GM18519 (cell line): ENCODE measurements around the gene TEX101.

ENCODE experiments used
- ATAC-seq: cut with Tn5 transposase; IDR thresholded peaks from one replicate; pipeline ENCODE4 v1.9.1; 2021; ENCODE audit warnings: mild to moderate bottlenecking, moderate library complexity; ENCODE audit not compliant: unreplicated experiment, low FRiP score

The TEX101 gene

DNA sequence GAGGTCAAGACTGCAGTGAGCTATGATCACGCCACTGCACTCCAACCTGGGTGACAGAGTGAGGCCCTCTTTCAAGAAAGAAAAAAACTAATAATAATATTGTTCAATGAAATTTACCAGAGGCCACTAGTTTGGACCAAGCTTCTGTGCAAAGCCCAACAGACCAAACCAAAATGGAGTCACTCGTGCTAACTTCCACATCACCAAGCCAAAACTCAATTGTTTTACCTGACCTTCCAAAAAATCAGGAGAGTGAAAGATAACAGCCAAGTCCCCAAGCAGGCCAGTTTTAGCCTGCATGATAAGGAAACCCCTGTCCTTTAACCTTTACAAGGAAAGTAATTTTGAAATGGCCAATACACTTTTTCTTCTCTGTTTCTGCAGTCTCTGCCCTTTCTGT, 30.7 kb downstream of the TEX101 start:
- no peak for ATAC-seq

DNA sequence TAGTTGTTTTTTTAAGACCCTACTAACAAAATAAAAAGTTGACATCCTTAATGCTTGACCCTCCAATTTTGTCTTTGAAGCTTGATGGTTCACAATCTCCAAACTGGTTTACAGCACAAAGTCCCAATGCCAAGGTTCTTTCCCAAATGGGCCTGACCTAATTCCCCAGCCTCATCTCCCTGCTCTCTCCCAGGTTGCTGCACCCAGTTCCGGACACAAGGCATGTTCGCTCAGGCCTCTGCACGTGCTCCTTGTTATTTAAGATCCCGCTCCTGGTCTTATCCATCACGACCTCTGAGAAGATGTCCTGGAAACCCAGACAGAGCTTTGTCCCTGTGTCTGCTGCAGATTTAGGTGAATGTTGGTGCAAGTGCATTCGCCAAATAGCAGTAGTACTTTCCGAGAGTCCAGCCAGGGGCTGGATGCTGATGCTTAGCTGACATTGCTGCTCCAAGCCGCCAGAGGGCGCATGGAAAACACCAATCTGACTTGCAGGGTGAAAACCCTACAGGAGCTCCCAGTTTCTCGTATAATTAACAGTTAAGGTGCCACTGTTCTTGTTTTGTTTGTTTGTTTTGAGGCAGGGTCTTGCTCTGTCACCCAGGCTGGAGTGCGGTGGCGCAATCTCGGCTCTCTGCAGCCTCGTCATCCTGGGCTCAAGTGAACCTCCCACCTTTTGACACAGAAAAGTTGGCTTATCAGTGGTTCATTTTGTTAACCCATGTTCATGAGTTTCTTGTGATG, 32.2 kb downstream of the TEX101 start:
- no peak for ATAC-seq

DNA sequence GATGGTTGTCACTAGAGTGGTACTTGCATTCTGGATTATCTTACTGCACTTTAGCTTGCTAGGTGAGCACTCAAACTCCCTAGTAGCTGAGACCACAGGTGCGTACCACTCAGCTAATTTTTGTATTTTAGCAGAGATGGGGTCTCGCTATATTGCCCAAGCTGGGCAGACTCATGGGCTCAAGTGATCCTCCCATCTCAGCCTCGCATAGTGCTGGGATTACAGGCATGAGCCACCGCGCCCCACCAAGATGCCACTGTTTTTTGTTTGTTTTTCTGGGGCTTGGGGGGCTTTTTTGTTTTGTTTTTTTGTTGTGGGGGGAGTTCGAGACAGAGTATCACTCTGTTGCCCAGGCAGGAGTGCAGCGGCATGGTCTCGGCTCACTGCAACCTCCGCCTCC, 33.0 kb downstream of the TEX101 start:
- no peak for ATAC-seq

DNA sequence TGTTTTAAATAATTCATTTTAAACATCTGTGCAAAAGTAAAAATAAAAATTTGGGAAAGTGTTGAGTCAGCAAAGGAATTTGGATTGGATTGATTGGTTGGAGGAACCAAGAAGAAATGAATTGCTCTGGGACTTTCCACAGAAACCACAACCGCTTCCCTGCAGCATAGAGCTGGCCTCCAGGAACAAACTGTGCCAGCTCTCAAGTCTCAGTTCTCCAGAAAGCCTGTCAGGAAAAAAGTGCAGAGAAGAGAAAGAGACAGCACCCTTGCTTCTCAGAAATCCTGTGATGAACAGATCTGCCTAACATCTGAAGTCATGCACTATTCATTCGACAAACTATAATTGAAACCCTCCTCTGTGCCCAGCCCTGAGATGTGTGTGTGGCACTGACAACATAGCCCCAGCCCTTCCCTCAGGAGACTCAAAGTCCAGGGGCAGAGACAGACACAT, 35.9 kb downstream of the TEX101 start:
- no peak for ATAC-seq

DNA sequence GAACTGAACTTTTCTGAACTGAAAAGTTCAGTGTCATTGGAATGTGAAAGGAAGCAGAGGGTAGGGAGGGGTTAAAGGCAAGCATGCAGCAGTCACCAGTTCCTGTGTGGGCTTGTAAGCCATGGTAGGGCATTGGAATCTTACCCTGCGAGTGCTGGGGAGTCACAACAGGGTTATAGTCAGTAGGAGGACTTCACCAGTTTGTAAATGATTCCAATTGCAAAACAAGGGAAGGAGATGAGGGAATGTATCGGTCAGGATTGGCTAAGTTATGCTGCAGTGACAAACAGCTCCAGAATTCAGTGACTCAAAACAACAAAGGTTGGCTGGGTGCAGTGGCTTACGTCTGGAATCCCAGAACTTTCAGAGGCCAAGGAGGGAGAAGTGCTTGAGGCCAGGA, 37.9 kb downstream of the TEX101 start:
- ATAC-seq = no peak

DNA sequence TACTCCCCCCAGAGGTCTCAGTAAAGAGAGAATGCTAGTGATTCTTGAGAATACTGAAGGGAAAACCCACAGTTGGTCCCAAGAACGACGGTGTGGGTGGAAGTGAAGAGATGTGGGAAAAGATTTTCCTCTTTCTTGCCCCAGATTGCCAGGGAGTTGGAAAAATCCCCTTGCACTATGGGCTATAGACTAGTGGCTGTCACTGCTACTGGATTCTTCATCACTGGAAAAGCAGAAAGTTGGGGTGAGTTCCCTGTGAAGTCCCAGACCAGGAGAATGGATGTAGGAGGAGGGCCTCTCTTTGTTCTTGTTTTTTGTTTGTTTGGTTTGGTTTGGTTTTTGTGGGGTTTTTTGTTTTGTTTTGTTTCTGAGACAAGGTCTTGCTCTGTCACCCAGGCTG, 39.3 kb downstream of the TEX101 start:
- ATAC-seq = no peak

DNA sequence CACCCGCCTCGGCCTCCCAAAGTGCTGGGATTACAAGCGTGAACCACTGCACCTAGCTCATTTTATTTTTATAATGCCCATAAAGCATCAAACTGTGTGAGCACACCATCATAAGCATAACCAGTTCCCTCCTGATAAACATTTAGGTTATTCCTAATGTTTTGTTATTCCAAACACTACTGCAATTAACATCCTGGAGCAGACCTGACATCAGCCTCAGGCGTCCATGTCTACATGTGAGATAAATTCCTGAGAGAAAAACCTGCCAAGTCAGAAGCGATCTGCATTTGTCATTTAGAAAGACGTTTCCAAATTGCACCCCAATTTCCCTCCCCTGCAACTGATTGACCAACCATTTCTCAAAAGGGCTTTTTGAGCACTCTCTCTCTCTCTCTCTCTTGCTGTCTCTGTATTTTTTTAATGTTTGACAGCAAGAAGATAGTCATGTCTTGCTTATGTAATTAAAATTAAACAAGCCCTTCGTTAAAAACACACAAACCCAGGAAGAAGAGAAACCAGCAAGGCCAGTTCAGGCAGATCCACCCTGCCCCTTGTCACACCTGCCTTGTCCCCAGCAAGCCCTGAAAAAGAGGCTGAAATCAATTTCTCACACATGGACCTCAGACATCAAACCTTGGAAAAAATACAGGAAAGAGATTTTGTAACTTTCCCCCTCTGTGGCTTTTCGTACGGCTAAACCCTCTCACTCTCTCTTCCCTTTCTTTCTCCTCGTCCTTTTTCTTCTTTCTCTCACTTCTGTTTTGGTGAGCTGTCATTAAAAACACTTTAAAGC, 40.8 kb downstream of the TEX101 start:
- ATAC-seq = no peak

DNA sequence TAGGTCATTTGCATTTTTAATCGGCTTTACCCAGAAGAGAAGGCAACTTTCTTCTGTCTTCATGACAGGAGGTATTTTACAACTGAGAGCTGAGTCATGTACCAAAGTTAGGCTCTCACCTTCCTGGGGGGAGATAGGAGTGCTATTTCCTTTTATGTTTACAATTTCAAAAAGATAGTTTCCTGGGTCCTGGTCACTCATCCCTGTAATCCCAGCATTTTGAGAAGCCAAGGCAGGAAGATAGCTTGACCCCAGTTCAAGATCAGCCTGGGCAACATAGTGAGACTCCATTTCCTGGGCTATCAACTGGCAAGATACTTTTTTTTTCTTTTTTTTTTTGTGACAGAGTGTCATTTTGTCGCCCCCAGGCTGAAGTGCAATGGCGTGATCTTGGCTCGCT, 43.1 kb downstream of the TEX101 start:
- no peak for ATAC-seq

DNA sequence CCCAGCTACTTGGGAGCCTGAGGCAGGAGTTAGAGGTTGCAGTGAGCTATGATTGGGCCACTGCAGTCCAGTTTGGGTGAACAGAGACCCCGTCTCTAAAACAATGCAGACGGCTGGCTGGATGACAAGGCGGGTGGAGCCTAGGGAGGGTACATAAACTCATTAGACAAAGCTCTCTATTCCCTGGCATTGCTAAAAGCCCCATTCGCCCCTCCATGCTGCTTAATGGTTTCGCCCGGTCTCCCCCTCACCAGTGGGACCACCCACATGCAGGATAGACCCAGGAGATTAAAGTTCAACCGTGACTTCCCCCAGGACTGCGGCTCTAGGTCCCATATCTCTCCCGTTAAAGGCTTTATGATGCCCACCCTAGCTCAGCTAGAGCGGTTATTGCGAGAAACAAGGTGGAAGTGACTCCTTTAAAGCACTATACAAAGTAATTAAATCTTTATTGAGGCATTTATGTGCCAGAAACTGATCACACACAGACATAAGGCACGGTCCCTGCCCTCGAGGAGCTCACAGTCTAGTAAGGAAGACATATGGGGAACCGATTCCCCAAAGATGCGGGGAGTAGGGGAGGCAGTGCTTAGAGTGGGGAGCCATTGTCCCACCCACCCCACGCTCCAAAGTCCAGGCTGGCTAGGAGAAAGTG, 45.8 kb downstream of the TEX101 start:
- no peak for ATAC-seq

DNA sequence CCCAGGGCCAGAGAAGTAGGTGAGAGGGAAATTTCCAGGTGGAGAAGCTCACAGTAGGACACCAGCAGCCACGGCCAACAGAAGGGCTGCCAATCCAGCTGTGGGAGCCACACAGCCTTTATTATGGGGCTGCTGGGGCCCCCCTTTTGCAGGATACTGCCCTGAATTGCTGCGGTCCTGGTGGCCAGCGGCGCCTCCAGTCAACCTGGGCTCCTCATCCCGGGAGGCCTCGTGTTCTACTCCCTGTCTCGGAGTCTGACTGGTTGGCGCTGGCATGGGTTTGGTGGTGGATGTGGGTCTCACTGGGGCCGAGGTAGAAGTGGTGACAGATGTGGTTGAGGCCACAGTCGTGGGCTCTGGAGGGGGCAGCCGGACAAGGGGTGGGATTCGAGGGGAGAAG, 46.6 kb downstream of the TEX101 start:
- no peak for ATAC-seq

DNA sequence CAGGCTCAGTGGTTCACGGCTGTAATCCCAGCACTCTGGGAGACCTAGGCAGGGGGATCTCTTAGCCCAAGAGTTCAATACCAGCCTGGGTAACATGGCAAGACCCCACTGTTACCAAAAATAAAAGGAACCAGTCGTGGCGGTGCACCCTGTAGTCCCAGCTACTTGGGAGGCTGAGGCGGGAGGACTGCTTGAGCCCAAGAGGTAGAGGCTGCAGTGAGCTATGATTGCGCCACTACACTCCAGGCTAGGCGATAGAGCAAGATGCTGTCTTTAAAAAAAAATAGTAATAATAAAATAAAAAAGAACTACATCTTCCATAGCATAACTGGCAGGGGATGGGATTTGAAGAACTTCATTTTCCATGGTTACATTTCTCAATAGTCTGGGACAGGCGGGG, 47.7 kb downstream of the TEX101 start:
- no peak for ATAC-seq

DNA sequence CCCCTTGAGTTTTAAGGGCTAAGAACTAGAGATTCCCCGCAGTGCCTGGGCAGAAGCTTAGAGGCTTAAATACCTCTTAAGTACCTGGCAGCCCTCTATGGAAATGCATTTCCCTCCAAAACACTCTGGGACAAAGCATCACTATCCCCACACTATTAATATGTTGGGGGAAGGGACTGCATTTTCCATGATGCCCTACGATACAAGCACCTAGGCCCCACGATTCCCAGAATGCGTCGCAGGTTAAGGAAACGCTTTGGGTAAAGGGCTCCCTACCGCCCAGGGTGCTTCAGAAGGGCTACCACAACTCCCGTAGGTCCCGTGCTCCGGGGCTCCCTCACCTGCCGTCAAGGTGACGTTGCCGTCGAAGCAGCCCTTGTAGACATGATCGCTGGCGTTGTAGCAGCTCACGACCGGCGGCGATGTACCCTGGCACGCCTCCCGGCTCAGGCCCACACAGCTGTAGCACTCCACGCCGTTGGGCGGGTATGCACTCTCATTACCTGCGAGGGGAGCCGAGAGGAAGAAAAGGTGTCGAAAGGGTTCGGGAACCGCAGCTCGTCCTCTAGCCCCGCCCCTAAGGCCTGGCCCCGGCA, 48.2 kb downstream of the TEX101 start:
- no peak for ATAC-seq

DNA sequence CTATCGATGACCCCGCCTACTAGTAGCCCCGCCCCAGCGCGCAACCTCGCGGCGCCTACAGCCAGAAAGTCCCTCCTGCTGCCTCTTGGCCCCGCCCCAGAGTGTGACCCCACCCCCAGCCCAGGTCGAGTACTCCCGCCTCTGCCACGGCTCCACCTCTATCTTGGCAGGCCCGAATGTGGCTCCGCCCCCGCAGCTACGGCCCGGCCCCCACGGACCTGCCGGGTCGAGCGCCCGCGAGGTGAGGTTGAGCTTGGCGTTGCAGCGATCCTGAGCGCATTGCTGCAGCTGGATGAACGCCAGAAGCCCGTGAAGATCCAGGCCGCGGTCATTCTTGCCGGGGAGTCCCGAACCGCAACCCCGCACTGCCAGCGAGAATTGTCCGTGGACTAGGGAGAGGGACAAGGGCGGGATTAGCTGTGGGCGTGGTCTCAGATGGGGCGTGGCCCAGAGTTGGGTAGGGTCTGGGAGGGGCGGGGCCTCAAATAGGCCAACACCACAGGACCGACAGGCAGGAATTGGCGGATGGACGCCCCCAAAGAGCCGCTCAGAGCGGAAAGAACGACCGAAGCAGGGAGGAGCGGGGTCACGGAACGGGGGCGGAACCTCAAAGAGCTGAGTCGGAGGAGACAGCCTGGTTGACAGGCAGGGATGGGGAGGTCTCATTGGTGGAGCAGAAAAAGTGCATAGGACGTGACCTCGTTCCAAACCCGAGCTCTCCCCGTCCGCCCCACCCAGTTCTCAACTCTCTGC, 48.9 kb downstream of the TEX101 start:
- peak; percentile 63 for ATAC-seq

DNA sequence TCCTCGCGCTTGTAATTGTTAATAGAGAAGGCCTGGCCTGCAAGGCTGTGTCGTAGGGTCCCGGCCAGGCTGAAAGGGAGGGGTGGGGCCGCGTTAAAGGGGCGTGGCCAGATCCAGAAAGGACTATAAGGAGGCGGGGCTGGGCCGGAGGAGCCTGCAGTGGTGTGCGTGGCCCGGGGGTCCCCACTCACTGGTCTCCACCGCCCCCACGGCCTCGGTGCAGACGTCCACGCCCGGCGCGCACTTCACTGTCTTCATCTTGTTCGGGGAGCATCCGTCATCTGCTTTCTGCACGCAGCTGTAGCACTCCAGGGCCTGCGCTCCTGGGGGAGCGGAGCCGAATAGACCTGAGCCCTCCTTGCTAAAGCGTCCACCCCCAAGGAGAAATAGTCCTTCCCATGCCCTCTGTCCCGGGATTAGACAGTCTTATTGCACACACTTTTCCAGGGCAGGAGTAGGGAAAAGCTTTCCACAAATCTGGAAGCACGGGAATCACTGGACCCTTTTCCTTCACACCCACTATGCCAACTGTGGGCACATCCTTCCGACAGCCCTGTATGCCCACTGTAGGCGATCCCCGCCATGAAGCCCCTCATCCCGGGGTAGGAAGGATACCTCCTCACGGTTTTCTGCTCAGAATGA, 49.6 kb downstream of the TEX101 start:
- peak; percentile 10 for ATAC-seq

DNA sequence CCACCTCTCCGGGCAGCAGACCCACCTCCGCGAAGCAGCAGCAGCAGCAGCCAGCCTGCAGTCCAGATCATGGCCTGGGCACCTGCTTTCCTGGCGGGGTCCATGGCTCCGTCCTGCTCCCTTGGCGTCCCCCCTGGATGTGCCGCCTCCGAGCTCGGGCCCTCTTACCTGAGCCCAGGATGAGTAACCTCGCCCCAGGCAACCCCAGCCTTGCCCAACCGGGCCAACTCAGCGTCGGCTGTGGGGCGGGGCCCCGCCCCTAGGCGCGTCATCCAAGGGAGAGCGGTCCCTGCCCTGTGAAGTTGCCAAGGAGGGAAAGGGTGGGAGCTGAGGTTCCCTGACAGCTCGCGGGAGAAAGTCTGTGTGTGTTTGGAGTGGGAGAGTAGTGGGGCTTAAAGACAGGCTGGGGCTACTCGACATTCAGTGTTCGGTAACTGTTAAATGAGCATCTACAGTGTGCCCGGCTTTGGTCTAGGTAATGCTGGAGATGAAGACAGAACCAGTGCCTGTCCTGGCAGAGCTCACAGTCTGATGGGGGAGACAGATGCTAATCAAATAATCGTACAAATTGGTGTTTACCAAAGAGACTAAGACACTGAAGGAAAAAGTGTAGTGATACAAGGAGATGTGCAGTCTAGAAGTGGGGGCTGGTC, 50.9 kb downstream of the TEX101 start, which contains the start of gene LYPD3:
TSS of gene LYPD3 (minus strand) at position 141 of the 653 bp plus-strand sequence. CDS start at position 104, 37 bp downstream.
- ATAC-seq = no peak

DNA sequence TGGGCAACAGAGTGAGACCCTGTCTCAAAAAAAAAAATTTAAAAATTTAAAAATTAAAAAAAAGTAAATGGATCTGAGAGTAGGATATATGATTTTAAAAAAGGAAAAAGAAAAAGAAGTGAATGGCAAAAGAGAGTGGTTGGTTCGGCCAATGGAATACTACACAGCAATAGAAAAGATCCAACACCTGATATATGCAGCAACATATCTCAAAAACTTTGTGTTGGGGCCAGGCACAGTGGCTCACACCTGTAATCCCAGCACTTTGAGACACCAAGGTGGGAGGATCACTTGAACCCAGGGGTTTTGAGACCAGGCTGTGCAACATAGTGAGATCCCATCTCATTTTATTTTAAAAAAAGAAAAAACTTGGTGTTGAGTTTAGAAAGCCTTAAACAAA, 52.1 kb downstream of the TEX101 start:
- ATAC-seq = no peak

DNA sequence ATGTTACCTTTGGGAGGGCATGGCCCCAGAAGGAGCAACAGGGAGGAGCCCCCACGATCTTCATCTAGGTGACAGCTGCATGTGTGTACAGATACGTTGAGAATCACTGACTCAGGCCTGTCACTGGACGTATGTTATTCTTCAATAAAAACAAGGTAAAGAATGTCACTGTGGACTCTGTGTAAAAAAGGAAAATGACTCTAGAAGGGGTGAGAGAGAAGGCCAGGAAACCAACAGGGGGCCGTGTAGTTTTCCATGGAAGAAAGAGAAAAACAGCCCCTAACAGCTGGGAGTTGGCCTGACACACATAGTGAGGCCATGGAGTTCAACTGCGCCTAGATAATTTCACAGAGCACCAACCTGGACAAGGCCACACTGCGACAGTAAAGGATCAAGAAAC, 52.6 kb downstream of the TEX101 start:
- no peak for ATAC-seq

DNA sequence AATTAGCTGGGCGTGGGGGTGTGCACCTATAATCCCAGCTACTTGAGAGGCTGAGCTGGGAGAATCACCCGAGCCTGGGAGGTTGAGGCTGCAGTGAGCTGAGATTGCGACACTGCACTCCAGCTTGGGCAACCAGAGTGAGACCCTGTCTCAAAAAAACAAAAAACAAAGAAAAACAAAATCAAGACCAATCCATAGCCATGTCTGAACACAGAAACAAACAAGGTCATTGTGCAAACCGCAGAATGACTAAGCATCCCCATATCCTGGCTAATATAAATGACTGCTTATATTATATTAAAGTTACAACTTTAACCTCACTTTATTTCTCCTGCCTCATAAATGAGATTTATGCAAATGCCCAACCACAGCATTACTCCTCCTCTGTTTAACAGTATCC, 53.0 kb downstream of the TEX101 start:
- no peak for ATAC-seq
